BLaER1 (cell line): ENCODE data around the gene FBLIM1.

Source experiments
- H3K27ac ChIP-seq: shearing (Covaris generic); formaldehyde crosslinking; 2 replicates; pipeline ENCODE4 v1.8.1; 2022
- H3K27me3 ChIP-seq: shearing (Covaris generic); formaldehyde crosslinking; 2 replicates; pipeline ENCODE4 v1.8.1; 2022
- H3K36me3 ChIP-seq: shearing (Covaris generic); formaldehyde crosslinking; 2 replicates; pipeline ENCODE4 v1.8.1; 2022
- H3K4me1 ChIP-seq: shearing (Covaris generic); formaldehyde crosslinking; 2 replicates; pipeline ENCODE4 v1.8.1; 2022
- H3K4me2 ChIP-seq: shearing (Covaris generic); formaldehyde crosslinking; 2 replicates; pipeline ENCODE4 v1.8.1; 2022
- H3K4me3 ChIP-seq: shearing (Covaris generic); formaldehyde crosslinking; 2 replicates; pipeline ENCODE4 v1.8.1; 2022
- H3K9ac ChIP-seq: shearing (Covaris generic); formaldehyde crosslinking; 2 replicates; pipeline ENCODE4 v1.8.1; 2022
- H3K9me3 ChIP-seq: shearing (Covaris generic); formaldehyde crosslinking; 2 replicates; pipeline ENCODE4 v1.8.1; 2022
- H4K20me1 ChIP-seq: shearing (Covaris generic); formaldehyde crosslinking; 2 replicates; pipeline ENCODE4 v1.8.1; 2022
- Cebpa-rat ChIP-seq: shearing (Covaris generic); IDR thresholded peaks from 2 replicates; pipeline ENCODE4 v1.8.1; 2022

The FBLIM1 gene

DNA sequence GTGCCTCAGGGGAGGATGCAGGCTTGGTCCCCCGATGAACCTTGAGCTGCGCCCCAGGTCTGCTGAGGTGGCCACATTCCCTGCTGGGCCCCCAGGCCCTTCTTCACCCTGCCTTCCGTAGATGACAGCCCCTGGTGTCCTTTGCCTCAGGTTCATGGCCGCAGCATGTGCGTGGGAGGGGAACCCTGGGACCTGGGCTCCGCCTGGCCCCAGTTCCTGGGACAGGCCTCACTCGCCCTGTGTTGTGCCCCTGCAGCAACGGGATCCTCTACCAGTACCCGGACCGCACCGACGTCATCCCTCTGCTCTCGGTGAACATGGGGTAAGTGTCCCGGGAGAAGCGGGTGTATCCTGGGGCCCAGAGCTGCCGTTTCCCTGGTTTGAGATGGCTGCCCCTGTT, 27.7 kb upstream of the FBLIM1 start:
- H3K9me3 ChIP-seq, result no peaks in the 10 kb centered on the region
- H4K20me1 ChIP-seq, result peaks cover 40% of the 10 kb centered on the region
- no peak overlapping the region for H3K4me3 ChIP-seq
- H3K27me3 ChIP-seq, result no peaks in the 10 kb centered on the region
- no peak overlapping the region for H3K4me2 ChIP-seq
- H3K36me3 ChIP-seq, result peaks cover 93% of the 10 kb centered on the region
- TF ChIP-seq Cebpa-rat, result no peak
- H3K4me1 ChIP-seq, result peaks cover 22% of the 10 kb centered on the region
- no peak overlapping the region for H3K9ac ChIP-seq
- H3K27ac ChIP-seq, result no peak overlapping the region

DNA sequence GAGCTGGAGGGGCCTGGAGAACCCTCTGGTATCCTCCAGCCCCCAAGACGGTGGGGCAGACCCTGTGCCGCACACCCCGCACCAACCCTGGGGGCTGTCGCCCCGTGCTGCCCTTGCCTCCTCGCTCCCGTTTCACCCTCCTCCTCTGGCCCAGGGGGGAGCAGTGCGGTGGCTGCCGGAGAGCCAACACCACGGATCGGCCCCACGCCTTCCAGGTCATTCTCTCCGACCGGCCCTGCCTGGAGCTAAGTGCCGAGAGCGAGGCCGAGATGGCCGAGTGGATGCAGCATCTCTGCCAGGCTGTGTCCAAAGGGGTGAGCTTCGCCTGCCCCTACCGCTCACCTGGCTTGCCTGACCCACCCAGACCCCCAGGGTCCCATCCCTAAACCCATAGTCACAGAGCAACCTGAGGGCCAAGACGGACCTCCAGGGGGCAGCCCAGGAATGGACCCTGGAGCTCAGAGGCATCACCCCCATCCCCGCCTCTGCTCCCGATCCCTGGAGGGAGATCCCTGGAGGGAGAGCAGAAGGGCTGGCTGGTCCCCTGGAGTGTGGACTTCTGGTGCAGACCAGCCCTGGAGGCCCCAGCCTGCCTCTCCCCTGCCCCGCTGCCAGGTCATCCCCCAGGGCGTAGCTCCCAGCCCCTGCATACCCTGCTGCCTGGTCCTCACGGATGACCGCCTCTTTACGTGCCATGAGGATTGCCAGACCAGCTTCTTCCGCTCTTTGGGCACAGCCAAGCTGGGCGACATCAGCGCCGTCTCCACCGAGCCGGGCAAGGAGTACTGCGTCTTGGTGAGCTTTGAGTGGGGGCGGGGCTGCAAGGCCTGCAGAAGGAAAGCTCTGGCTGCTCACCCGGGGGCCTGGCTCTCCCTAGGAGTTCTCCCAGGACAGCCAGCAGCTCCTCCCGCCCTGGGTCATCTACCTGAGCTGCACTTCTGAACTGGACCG, 26.6 kb upstream of the FBLIM1 start:
- Histone ChIP-seq H3K4me2 (no peak overlapping the region), H3K27me3 (no peaks in the 10 kb centered on the region), H3K9ac (no peak overlapping the region), H3K4me1 (peaks cover 22% of the 10 kb centered on the region), H3K4me3 (no peak overlapping the region), H4K20me1 (peaks cover 37% of the 10 kb centered on the region), H3K36me3 (peaks cover 83% of the 10 kb centered on the region), H3K27ac (no peak overlapping the region), H3K9me3 (no peaks in the 10 kb centered on the region)
- TF ChIP-seq Cebpa-rat, result no peak

- H3K27me3 ChIP-seq, result no peaks in the 10 kb centered on the region
- no peak overlapping the region for H3K9ac ChIP-seq
- H3K27ac ChIP-seq, result no peak overlapping the region
- peaks cover 17% of the 10 kb centered on the region for H3K4me1 ChIP-seq
- no peaks in the 10 kb centered on the region for H3K9me3 ChIP-seq
- H4K20me1 ChIP-seq, result peaks cover 30% of the 10 kb centered on the region
- no peak for TF ChIP-seq Cebpa-rat
- H3K4me3 ChIP-seq, result no peak overlapping the region
- peaks cover 76% of the 10 kb centered on the region for H3K36me3 ChIP-seq
- H3K4me2 ChIP-seq, result no peak overlapping the region
Measured at GRCh38 chr1:15732686-15733081, 25.9 kb upstream of the FBLIM1 start.

- no peak overlapping the region for H3K9ac ChIP-seq
- H3K4me3 ChIP-seq, result no peak overlapping the region
- H3K9me3 ChIP-seq, result no peaks in the 10 kb centered on the region
- no peak overlapping the region for H3K27ac ChIP-seq
- no peak overlapping the region for H3K4me2 ChIP-seq
- peaks cover 17% of the 10 kb centered on the region for H3K4me1 ChIP-seq
- TF ChIP-seq Cebpa-rat, result no peak
- no peaks in the 10 kb centered on the region for H3K27me3 ChIP-seq
- H3K36me3 ChIP-seq, result peaks cover 70% of the 10 kb centered on the region
- peaks cover 24% of the 10 kb centered on the region for H4K20me1 ChIP-seq
Measured at GRCh38 chr1:15733218-15733725, 25.3 kb upstream of the FBLIM1 start.

GRCh38 chr1:15733726-15734226, 24.8 kb upstream of the FBLIM1 start:
- Histone ChIP-seq H3K4me2 (no peak overlapping the region), H3K27ac (no peak overlapping the region), H3K9me3 (no peaks in the 10 kb centered on the region), H3K27me3 (no peaks in the 10 kb centered on the region), H3K9ac (no peak overlapping the region), H3K4me1 (peaks cover 17% of the 10 kb centered on the region), H3K4me3 (no peak overlapping the region), H3K36me3 (peaks cover 65% of the 10 kb centered on the region), H4K20me1 (peaks cover 19% of the 10 kb centered on the region)
- no peak for TF ChIP-seq Cebpa-rat

DNA sequence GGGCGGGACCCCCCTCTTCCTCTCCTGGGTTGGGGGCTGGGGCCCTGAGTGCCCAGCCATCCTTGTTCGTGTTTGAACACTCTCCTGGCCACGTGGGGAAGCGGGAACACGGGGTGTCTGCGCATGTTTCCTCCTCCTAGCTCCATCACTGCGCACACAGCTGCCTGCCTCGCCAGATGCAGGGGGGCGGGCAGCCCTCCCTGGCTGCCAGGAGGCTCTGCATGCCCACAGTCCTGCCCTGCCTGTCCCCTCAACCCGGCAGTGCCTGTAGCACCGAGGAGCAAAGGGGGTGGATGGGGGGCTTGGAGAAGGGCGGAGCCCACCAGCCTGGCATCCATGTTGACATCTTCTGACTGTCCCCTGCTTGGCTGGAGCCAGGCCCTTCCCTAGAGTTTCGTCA, 24.3 kb upstream of the FBLIM1 start:
- Histone ChIP-seq H3K9ac (no peak overlapping the region), H3K4me3 (no peak overlapping the region), H3K9me3 (no peaks in the 10 kb centered on the region), H3K27me3 (no peaks in the 10 kb centered on the region), H4K20me1 (peaks cover 16% of the 10 kb centered on the region; the same call in 1 of the 2 replicates), H3K4me1 (peaks cover 14% of the 10 kb centered on the region), H3K4me2 (no peak overlapping the region), H3K36me3 (peaks cover 60% of the 10 kb centered on the region), H3K27ac (no peak overlapping the region)
- no peak for TF ChIP-seq Cebpa-rat

- peaks cover 13% of the 10 kb centered on the region for H3K4me1 ChIP-seq
Measured at GRCh38 chr1:15734901-15735300, 23.7 kb upstream of the FBLIM1 start.

DNA sequence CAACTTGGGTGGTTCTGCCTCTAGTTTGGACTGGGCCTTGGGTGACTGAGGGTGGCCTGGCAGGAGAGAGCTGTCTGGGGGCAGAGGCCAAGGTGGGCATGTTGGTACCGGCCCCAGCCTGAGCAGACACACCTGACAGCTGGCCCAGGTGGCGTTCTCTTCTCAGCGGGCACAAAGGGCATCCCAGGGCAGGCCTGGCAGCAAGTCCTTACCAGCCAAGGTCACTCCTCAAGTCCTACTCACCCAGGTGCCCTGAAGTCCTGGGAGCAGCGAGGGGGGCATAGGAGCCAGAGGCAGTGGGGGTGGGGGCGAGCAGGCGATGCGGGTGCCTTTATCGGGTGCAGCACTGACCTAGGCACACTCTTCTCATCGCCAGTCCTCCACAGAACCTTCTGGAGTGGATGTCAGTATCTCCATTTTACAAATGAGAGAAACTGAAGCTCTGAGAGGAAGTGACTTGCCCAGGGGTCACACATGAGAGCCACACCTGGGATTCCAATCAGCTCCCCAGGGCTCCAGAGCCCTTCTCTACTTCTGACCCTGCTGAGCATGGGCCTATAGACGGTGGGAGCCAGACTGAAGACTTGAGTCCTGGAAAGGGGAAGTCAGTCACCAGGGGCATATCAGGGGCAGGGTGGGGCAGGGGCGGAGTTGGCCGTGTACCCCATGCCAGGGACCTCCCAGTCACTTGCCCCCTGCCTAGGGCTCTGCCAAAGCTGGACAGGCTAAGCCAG, 23.1 kb upstream of the FBLIM1 start:
- TF ChIP-seq Cebpa-rat, result no peak
- H4K20me1 ChIP-seq, result peaks cover 16% of the 10 kb centered on the region; the same call in 1 of the 2 replicates
- H3K4me2 ChIP-seq, result no peak overlapping the region
- H3K36me3 ChIP-seq, result peaks cover 50% of the 10 kb centered on the region
- H3K27ac ChIP-seq, result no peak overlapping the region
- H3K4me3 ChIP-seq, result no peak overlapping the region
- H3K9ac ChIP-seq, result no peak overlapping the region
- H3K4me1 ChIP-seq, result peaks cover 13% of the 10 kb centered on the region
- H3K27me3 ChIP-seq, result no peaks in the 10 kb centered on the region
- H3K9me3 ChIP-seq, result no peaks in the 10 kb centered on the region

More at GRCh38 chr1:15734901-15735300, 23.7 kb upstream of the FBLIM1 start:
- Histone ChIP-seq H3K36me3 (peaks cover 55% of the 10 kb centered on the region), H3K27me3 (no peaks in the 10 kb centered on the region), H3K9ac (no peak overlapping the region), H4K20me1 (peaks cover 16% of the 10 kb centered on the region; the same call in 1 of the 2 replicates), H3K9me3 (no peaks in the 10 kb centered on the region), H3K4me3 (no peak overlapping the region), H3K4me2 (no peak overlapping the region), H3K27ac (no peak overlapping the region)
- no peak for TF ChIP-seq Cebpa-rat

GRCh38 chr1:15736038-15736891, 22.3 kb upstream of the FBLIM1 start, which contains the start of gene SLC25A34:
SLC25A34 (plus strand) TSS chr1:15736258; CDS start chr1:15736486, 228 bp downstream.
- H3K4me3 ChIP-seq, result no peak within 1 kb of the TSS
- H3K27ac ChIP-seq, result no peak within 1 kb of the TSS
- no peak for TF ChIP-seq Cebpa-rat
- no peak within 1 kb of the TSS for H3K9ac ChIP-seq
- H3K4me2 ChIP-seq, result no peak within 1 kb of the TSS
- H3K4me1 ChIP-seq, result peaks cover 13% of the 10 kb centered on the region
- H4K20me1 ChIP-seq, result peaks cover 8% of the 10 kb centered on the region; the same call in 1 of the 2 replicates
- no peaks in the 10 kb centered on the region for H3K27me3 ChIP-seq
- H3K36me3 ChIP-seq, result peaks cover 42% of the 10 kb centered on the region
- H3K9me3 ChIP-seq, result no peaks in the 10 kb centered on the region
